RWPE2 (cell line): ENCODE results near the gene KLHL14.
A peak's percentile ranks its signal among the peaks of the same experiment; 100 is the strongest.

Experiments used
- ATAC-seq: fragments of 200-7000 bp; cut with Tn5 transposase; 3 replicates; pipeline ENCODE4 v1.9.1; 2021; ENCODE audit warnings: low read depth
- DNase-seq: peaks from one replicate; pipeline ENCODE4 v3.0.0-alpha.2; 2020; ENCODE audit warnings: low spot score
- H3K27ac ChIP-seq: fragments of 450-650 bp; 2 replicates; pipeline ENCODE4 v1.5.1; 2017; ENCODE audit warnings: mild to moderate bottlenecking; ENCODE audit not compliant: poor library complexity, severe bottlenecking
- H3K27me3 ChIP-seq: fragments of 250-450 bp; sonication (Bioruptor Pico); 2 replicates; pipeline ENCODE4 v1.5.1; 2021; ENCODE audit warnings: mild to moderate bottlenecking, moderate library complexity; ENCODE audit not compliant: insufficient read depth, poor library complexity, severe bottlenecking
- H3K36me3 ChIP-seq: fragments of 250-450 bp; sonication (Bioruptor Pico); 2 replicates; pipeline ENCODE4 v1.5.1; 2020; ENCODE audit warnings: low read depth, mild to moderate bottlenecking, moderate library complexity
- H3K4me1 ChIP-seq: fragments of 250-450 bp; sonication (Bioruptor Pico); 2 replicates; pipeline ENCODE4 v1.5.1; 2021; ENCODE audit warnings: mild to moderate bottlenecking, moderate library complexity; ENCODE audit not compliant: insufficient read depth, poor library complexity, severe bottlenecking
- H3K4me3 ChIP-seq: fragments of 250-450 bp; sonication (Bioruptor Pico); 2 replicates; pipeline ENCODE4 v1.5.1; 2021; ENCODE audit warnings: mild to moderate bottlenecking, moderate library complexity; ENCODE audit not compliant: severe bottlenecking
- H3K9me3 ChIP-seq: fragments of 250-450 bp; sonication (Bioruptor Pico); 2 replicates; pipeline ENCODE4 v1.5.1; 2021; ENCODE audit warnings: mild to moderate bottlenecking, moderate library complexity; ENCODE audit not compliant: severe bottlenecking
- CTCF ChIP-seq: fragments of 450-650 bp; IDR thresholded peaks from one replicate; pipeline ENCODE4 v1.5.1; 2017; ENCODE audit warnings: mild to moderate bottlenecking, moderate library complexity; ENCODE audit not compliant: poor library complexity, severe bottlenecking

The KLHL14 gene

GRCh38 chr18:32684096-32684495 lies 88.7 kb downstream of the KLHL14 start:
- Histone ChIP-seq H3K27me3 (peaks cover 22% of the 10 kb centered on the region), H3K9me3 (no peaks in the 10 kb centered on the region), H3K4me1 (no peaks in the 10 kb centered on the region), H3K27ac (no peak overlapping the region), H3K36me3 (no peaks in the 10 kb centered on the region), H3K4me3 (no peak overlapping the region)
- DNase-seq (no peak), ATAC-seq (no peak)
- no peak for TF ChIP-seq CTCF

GRCh38 chr18:32683044-32683443 lies 89.8 kb downstream of the KLHL14 start:
- Histone ChIP-seq H3K9me3 (no peaks in the 10 kb centered on the region), H3K36me3 (no peaks in the 10 kb centered on the region), H3K27ac (no peak overlapping the region), H3K4me1 (no peaks in the 10 kb centered on the region), H3K27me3 (peaks cover 28% of the 10 kb centered on the region), H3K4me3 (no peak overlapping the region)
- no peak for ATAC-seq
- no peak for TF ChIP-seq CTCF
- DNase-seq, result no peak

- Histone ChIP-seq H3K36me3 (no peaks in the 10 kb centered on the region), H3K4me3 (no peak overlapping the region), H3K27ac (no peak overlapping the region), H3K9me3 (no peaks in the 10 kb centered on the region), H3K27me3 (peaks cover 29% of the 10 kb centered on the region), H3K4me1 (no peaks in the 10 kb centered on the region)
- no peak for DNase-seq
- no peak for ATAC-seq
- TF ChIP-seq CTCF, result no peak
Measured at GRCh38 chr18:32677578-32677977, 95.2 kb downstream of the KLHL14 start.

- Histone ChIP-seq H3K27ac (no peak overlapping the region), H3K4me3 (no peak overlapping the region), H3K36me3 (no peaks in the 10 kb centered on the region), H3K27me3 (peaks cover 21% of the 10 kb centered on the region), H3K4me1 (no peaks in the 10 kb centered on the region), H3K9me3 (no peaks in the 10 kb centered on the region)
- DNase-seq, result no peak
- peak; percentile 40; the same call in 1 of the 3 replicates for ATAC-seq
- peak; percentile 10 for TF ChIP-seq CTCF
Measured at GRCh38 chr18:32674491-32674890, 98.3 kb downstream of the KLHL14 start.

GRCh38 chr18:32672398-32672797 lies 100.4 kb downstream of the KLHL14 start:
- Histone ChIP-seq H3K36me3 (no peaks in the 10 kb centered on the region), H3K4me1 (no peaks in the 10 kb centered on the region), H3K9me3 (no peaks in the 10 kb centered on the region), H3K4me3 (no peak overlapping the region), H3K27ac (no peak overlapping the region), H3K27me3 (peaks cover 11% of the 10 kb centered on the region)
- no peak for TF ChIP-seq CTCF
- ATAC-seq (no peak), DNase-seq (no peak)
